K562 (cell line): ENCODE measurements around the gene METTL25B. TPM values are rescaled to one million over a fixed set of nuclear protein-coding genes. Genes with fewer than 3 reads are reported as not detected.

Experiments used
- ATAC-seq: fragments of 200-7000 bp; cut with Tn5 transposase; 3 replicates; pipeline ENCODE4 v1.9.1; 2020; ENCODE audit warnings: moderate library complexity
- BruUV-seq: library from RNA; stranded (reverse); fragments of 400-500 nt; replicated peaks from 2 replicates; lab custom pipeline; 2021; lab: Mats Ljungman, UMichigan
- CTCF ChIA-PET: fragments of 300-600 bp; formaldehyde crosslinking; extraction: SDS; loops from one replicate; lab custom pipeline; 2021; ENCODE audit warnings: low intra/inter-chr PET ratio; lab: Yijun Ruan, JAX
- POLR2A ChIA-PET: fragments of 300-600, 350-650 bp; sonication (Branson Sonifier 250); formaldehyde crosslinking; extraction: SDS; loops from one replicate; lab custom pipeline; 2021; ENCODE audit warnings: antibody characterized with exemption, inconsistent platforms; lab: Yijun Ruan, JAX
- DNase-seq, 4 experiments: peaks; one replicate each; pipeline versions ENCODE4 v3.0.0 to v3.0.0-alpha.2; 2011 to 2018; ENCODE audit warnings: low spot score in 3 of 4, mixed read lengths in 3 of 4; ENCODE audit errors: extremely low read depth in 1 of 4
- FAIRE-seq: peaks from 2 replicates; lab custom pipeline; 2011; peaks lifted over from hg19 to GRCh38; lab: Jason Lieb, UNC
- H2AFZ ChIP-seq: 2 replicates; pipeline ENCODE4 v1.6.0; 2011; ENCODE audit warnings: low read depth, low read length, control low read depth, inconsistent platforms
- H3K27ac ChIP-seq: fragments of 200-600 bp; 3 replicates; pipeline ENCODE4 v1.8.0; 2011; ENCODE audit warnings: low read depth, mild to moderate bottlenecking, control low read depth, inconsistent platforms, low read length, moderate library complexity, mixed read lengths; ENCODE audit errors: extremely low read depth
- H3K27me3 ChIP-seq, 2 experiments: fragments of 300-600 bp in 1 of 2; 2 replicates in 1 of 2; 3 replicates in 1 of 2; pipeline versions ENCODE4 v1.6.0 to v1.8.0; 2011; ENCODE audit warnings: inconsistent platforms in 2 of 2, low read length in 2 of 2, mild to moderate bottlenecking in 1 of 2, mixed read lengths in 1 of 2, moderate library complexity in 1 of 2; ENCODE audit not compliant: control insufficient read depth in 2 of 2, insufficient read depth in 2 of 2
- H3K36me3 ChIP-seq: fragments of 300-600 bp; 3 replicates; pipeline ENCODE4 v1.8.0; 2011; ENCODE audit warnings: mild to moderate bottlenecking, low read length, inconsistent platforms; ENCODE audit not compliant: control insufficient read depth, insufficient read depth
- H3K4me1 ChIP-seq, 2 experiments: fragments of 200-600 bp in 1 of 2; replicated peaks in 1 of 2; 2 replicates in 1 of 2; 3 replicates in 1 of 2; pipeline versions ENCODE4 v1.5.1 to v1.8.0; 2011; ENCODE audit warnings: inconsistent platforms in 2 of 2, low read length in 2 of 2, mild to moderate bottlenecking in 1 of 2, mixed read lengths in 1 of 2, moderate library complexity in 1 of 2; ENCODE audit not compliant: control insufficient read depth in 2 of 2, insufficient read depth in 2 of 2
- H3K4me2 ChIP-seq: 2 replicates; pipeline ENCODE4 v1.6.1; 2011; ENCODE audit warnings: low read length, control low read depth, inconsistent platforms, mixed read lengths; ENCODE audit not compliant: insufficient read depth
- H3K4me3 ChIP-seq: fragments of 200-600 bp; sonication (generic), shearing (Covaris generic); 2 replicates; pipeline ENCODE4 v1.5.1; 2016; ENCODE audit warnings: control low read depth, inconsistent platforms
- H3K79me2 ChIP-seq: fragments of 200-600 bp; 3 replicates; pipeline ENCODE4 v1.8.0; 2011; ENCODE audit warnings: low read length, inconsistent platforms; ENCODE audit not compliant: control insufficient read depth, insufficient read depth
- H3K9ac ChIP-seq, 2 experiments: 2 replicates each; pipeline versions ENCODE4 v1.6.0 to v1.6.1; 2011; ENCODE audit warnings: low read depth in 2 of 2, low read length in 2 of 2, control low read depth in 1 of 2, inconsistent platforms in 1 of 2, mild to moderate bottlenecking in 1 of 2, mixed read lengths in 1 of 2; ENCODE audit not compliant: insufficient read depth in 1 of 2
- H3K9me1 ChIP-seq: one replicate; pipeline ENCODE4 v1.6.0; 2011; ENCODE audit warnings: inconsistent platforms, mild to moderate bottlenecking, low read length, moderate library complexity; ENCODE audit not compliant: control insufficient read depth, insufficient read depth
- H3K9me3 ChIP-seq: replicated peaks from 2 replicates; pipeline ENCODE4 v1.5.1; 2011; ENCODE audit warnings: low read depth, low read length, inconsistent platforms; ENCODE audit not compliant: control insufficient read depth, insufficient read depth
- H4K20me1 ChIP-seq: replicated peaks from 2 replicates; pipeline ENCODE4 v1.6.1; 2011; ENCODE audit warnings: low read length, inconsistent platforms, mixed read lengths; ENCODE audit not compliant: control insufficient read depth, insufficient read depth
- HMGN3 ChIP-seq: IDR thresholded peaks from 2 replicates; pipeline ENCODE4 v1.6.1; 2011; ENCODE audit warnings: borderline replicate concordance, low read depth, mild to moderate bottlenecking, mixed read lengths, low read length; ENCODE audit not compliant: insufficient read length; ENCODE audit errors: extremely low read depth
- LARP7 ChIP-seq: fragments of 450-650 bp; IDR thresholded peaks from 2 replicates; pipeline ENCODE4 v1.6.1; 2016
- POLR2G ChIP-seq: fragments of 200-400 bp; formaldehyde crosslinking; IDR thresholded peaks from 2 replicates; pipeline ENCODE4 v1.6.1; 2017; ENCODE audit warnings: low read depth, mild to moderate bottlenecking, antibody characterized with exemption, low read length, moderate library complexity
- RBFOX2 ChIP-seq: fragments of 200-400 bp; formaldehyde crosslinking; IDR thresholded peaks from 2 replicates; pipeline ENCODE4 v1.6.1; 2017; ENCODE audit warnings: low read depth, mild to moderate bottlenecking, low read length, moderate library complexity
- RHOXF2B ChIP-seq: fragments of 250-450 bp; sonication (Bioruptor Pico); conservative IDR thresholded peaks from 2 replicates; pipeline ENCODE4 v1.5.1; 2021
- WGBS: fragments of 100-300 bp; shearing (Covaris generic); methylation state at CpG from one replicate; pipeline ENCODE4 v1.1.6; 2016; ENCODE audit warnings: low coverage, mixed read lengths; ENCODE audit not compliant: insufficient coverage; ENCODE audit errors: missing lambda C conversion rate; 5-methylcytosine and 5-hydroxymethylcytosine counted together
- in situ Hi-C: fragments of 300-500 bp; cut with MboI; formaldehyde crosslinking; loops from 4 replicates; pipeline ENCODE4 v1.15.0; 2018; ENCODE audit warnings: inconsistent platforms, mixed read lengths
- intact Hi-C: fragments of 100-400 bp; cut with micrococcal nuclease; formaldehyde crosslinking; loops from 2 replicates; pipeline ENCODE4 v1.14.2; 2022
- polyA plus RNA-seq, 8 experiments: library from polyadenylated mRNA; depleted of rRNA in 4 of 8; stranded (reverse) in 5 of 8; unstranded in 3 of 8; fragments of >200 nt; fragmentation: Nextera tagmentation in 2 of 8; fragmentation: Illumina TruSeq in 1 of 8; extraction: Ambion mirVana in 2 of 8; extraction: Trizol in 1 of 8; gene quantifications; 2 replicates each; pipeline versions ENCODE4 v1.2.1 to v1.2.3, GENCODE V29; 2011 to 2014; ENCODE audit warnings: inconsistent platforms in 1 of 8, missing spikeins in 1 of 8
- total RNA-seq, 7 experiments: library from RNA; depleted of rRNA in 6 of 7; stranded (reverse); fragments of >200 nt in 6 of 7; fragmentation: Illumina TruSeq in 2 of 7; extraction: Trizol in 2 of 7; gene quantifications; 2 replicates each; pipeline versions ENCODE4 v1.2.1 to v1.2.3, GENCODE V29; 2011 to 2021; ENCODE audit warnings: low replicate concordance in 1 of 7

The METTL25B gene
- total and polyA plus RNA-seq, 9 of the 15 experiments (the other 6 are each of a cell fraction or from before 2014, with no cell fraction given): 7.7 to 48.3 (median 33.1) TPM

DNA sequence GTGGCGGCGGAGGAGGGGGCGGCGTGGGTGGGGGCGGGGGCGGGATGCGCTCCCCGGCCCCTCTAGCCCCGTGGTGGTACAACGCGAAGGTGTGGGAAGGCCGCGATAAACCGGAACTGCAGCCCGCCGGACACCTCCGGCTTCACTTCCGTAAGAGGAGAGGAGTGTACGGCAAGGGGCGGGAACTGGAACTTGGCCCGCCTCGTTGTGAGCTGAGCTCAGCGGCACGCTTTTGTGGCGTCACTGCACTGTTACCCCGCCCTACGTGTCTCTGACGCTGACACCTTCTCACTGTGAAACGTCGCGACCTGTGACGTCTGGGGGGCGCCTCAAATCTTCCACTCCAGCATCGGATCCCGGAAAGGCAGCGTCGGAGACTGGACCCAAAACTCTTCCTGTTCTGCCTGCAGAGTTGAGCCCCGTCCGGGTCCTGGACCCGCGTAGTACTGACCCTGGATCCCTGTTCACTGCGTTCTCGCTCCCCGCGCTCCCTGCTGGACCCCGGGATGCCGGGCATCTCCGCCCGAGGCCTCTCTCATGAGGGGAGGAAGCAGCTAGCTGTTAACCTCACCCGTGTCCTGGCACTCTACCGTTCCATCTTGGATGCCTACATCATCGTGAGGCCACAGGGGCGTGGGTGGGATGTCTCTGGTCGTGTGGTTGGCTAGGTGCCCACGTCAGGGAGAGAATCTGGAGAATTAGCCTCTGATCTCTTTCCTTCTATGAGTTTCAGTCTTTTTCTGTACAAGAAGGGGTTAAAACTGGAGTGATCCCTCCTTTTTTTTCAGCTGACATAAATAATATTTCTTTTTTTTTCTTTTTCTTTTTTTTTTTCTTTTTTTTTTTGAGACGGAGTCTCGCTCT lies 562 bp downstream of the METTL25B start, which contains the start of gene ISG20L2 (continued):
- no peak for TF ChIP-seq LARP7

- peak overlapping the region in 1 of 2 experiments; percentile 3; a peak in 1 of 4 replicates for H3K9ac ChIP-seq
- CTCF ChIA-PET: no interaction called here
- in situ Hi-C loops: loop anchor here (25.0 kb wide), 1 partner anchor 1422 kb away; the partner anchor contains the start of genes FDPS, PKLR and RUSC1
Measured at GRCh38 chr1:156733989-156734584, 5.8 kb downstream of the METTL25B start.

More at GRCh38 chr1:156733989-156734584, 5.8 kb downstream of the METTL25B start:
- H3K4me2 ChIP-seq: no peak overlapping the region
- no peak overlapping the region for H3K4me3 ChIP-seq
- H3K79me2 ChIP-seq: peaks cover 24% of the 10 kb centered on the region
- POLR2A ChIA-PET: no interaction called here
- no peak for FAIRE-seq
- no peak overlapping the region for H3K27ac ChIP-seq
- no peaks in the 10 kb centered on the region for H3K9me3 ChIP-seq
- no TSS peak for BruUV-seq
- 93% methylated on average over 20 of the region's 20 CpGs for WGBS
- intact Hi-C loops: no loop called here
- no peak for ATAC-seq
- peaks cover 76% of the 10 kb centered on the region for H3K36me3 ChIP-seq
- H2AFZ ChIP-seq: no peak overlapping the region
- no peaks in the 10 kb centered on the region for H3K9me1 ChIP-seq
- 0 out of 2 replicates have a peak, but pooled peaks cover under 1% of the 10 kb centered on the region for H4K20me1 ChIP-seq
- no peak for DNase-seq
- no peaks in the 10 kb centered on the region for H3K27me3 ChIP-seq
- H3K4me1 ChIP-seq: peaks cover under 1 to 8% of the 10 kb centered on the region in 2 experiments; a peak in 3 of 5 replicates
- TF ChIP-seq RHOXF2B (CRISPR knock-in tag) (no peak), HMGN3 (peak; percentile 23), RBFOX2 (peak; percentile 44; the same call in 1 of the 2 replicates), POLR2G (peak; percentile 60; the same call in 1 of the 2 replicates)
